SK-N-MC (cell line): ENCODE results near the gene DNAAF8.

ENCODE experiments used
- DNase-seq: peaks from one replicate; pipeline ENCODE4 v3.0.0-alpha.2; 2011; ENCODE audit warnings: low read depth, low spot score
- H3K27ac ChIP-seq: fragments of 200-600 bp; sonication (generic); 2 replicates; pipeline ENCODE4 v1.5.1; 2016; ENCODE audit warnings: mixed run types
- H3K36me3 ChIP-seq: fragments of 200-600 bp; sonication (generic); 2 replicates; pipeline ENCODE4 v1.6.1; 2017; ENCODE audit warnings: antibody characterized with exemption, low read length, mixed read lengths; ENCODE audit not compliant: insufficient read depth
- H3K4me3 ChIP-seq: fragments of 200-600 bp; sonication (generic); 2 replicates; pipeline ENCODE4 v1.5.1; 2016
- H3K9ac ChIP-seq: fragments of 200-600 bp; sonication (generic); 2 replicates; pipeline ENCODE4 v1.8.0; 2017; ENCODE audit warnings: mixed run types, mixed read lengths; ENCODE audit not compliant: insufficient read length
- H3K9me3 ChIP-seq: fragments of 200-600 bp; sonication (generic); 2 replicates; pipeline ENCODE4 v1.6.1; 2017; ENCODE audit warnings: low read depth, mild to moderate bottlenecking, antibody characterized with exemption, low read length, moderate library complexity, mixed read lengths
- EZH2 ChIP-seq: fragments of 200-600 bp; sonication (generic); IDR thresholded peaks from one replicate; pipeline ENCODE4 v1.6.1; 2017; ENCODE audit warnings: antibody characterized with exemption
- FOXP2 ChIP-seq: optimal IDR thresholded peaks from 2 replicates; pipeline ENCODE3; 2011; ENCODE audit warnings: mild to moderate bottlenecking, moderate library complexity; ENCODE audit not compliant: insufficient read depth; ENCODE audit errors: extremely low read length, control extremely low read depth
- POLR2AphosphoS5 ChIP-seq: IDR thresholded peaks from 2 replicates; pipeline ENCODE4 v1.6.1; 2012; ENCODE audit warnings: mild to moderate bottlenecking, low read depth, low read length, borderline replicate concordance

Gene DNAAF8

GRCh38 chr16:4698321-4699045 is 35.9 kb upstream of the DNAAF8 start:
- Histone ChIP-seq H3K9ac (no peak overlapping the region), H3K36me3 (peaks cover 22% of the 10 kb centered on the region; the same call in 1 of the 2 replicates), H3K27ac (no peak overlapping the region), H3K4me3 (no peak overlapping the region), H3K9me3 (no peaks in the 10 kb centered on the region)
- DNase-seq = no peak
- TF ChIP-seq POLR2AphosphoS5 (no peak), FOXP2 (no peak), EZH2 (no peak)

- TF ChIP-seq EZH2 (no peak), POLR2AphosphoS5 (no peak), FOXP2 (no peak)
- peaks cover 22% of the 10 kb centered on the region; the same call in 1 of the 2 replicates for H3K36me3 ChIP-seq
- H3K27ac ChIP-seq = no peak overlapping the region
- DNase-seq = no peak
- no peak overlapping the region for H3K9ac ChIP-seq
- H3K4me3 ChIP-seq = no peak overlapping the region
- no peaks in the 10 kb centered on the region for H3K9me3 ChIP-seq
These were observed 35.2 kb upstream of the DNAAF8 start for GRCh38 chr16:4699046-4699556.

GRCh38 chr16:4700380-4700996 is 33.8 kb upstream of the DNAAF8 start:
- Histone ChIP-seq H3K9me3 (no peaks in the 10 kb centered on the region), H3K27ac (no peak overlapping the region), H3K4me3 (no peak overlapping the region), H3K9ac (no peak overlapping the region), H3K36me3 (peaks cover 20% of the 10 kb centered on the region; the same call in 1 of the 2 replicates)
- no peak for DNase-seq
- TF ChIP-seq FOXP2 (no peak), EZH2 (no peak), POLR2AphosphoS5 (no peak)

- TF ChIP-seq EZH2 = no peak
- no peak for TF ChIP-seq FOXP2
- no peak for TF ChIP-seq POLR2AphosphoS5
- H3K36me3 ChIP-seq = peaks cover 20% of the 10 kb centered on the region; the same call in 1 of the 2 replicates
- no peak for DNase-seq
- no peak overlapping the region for H3K4me3 ChIP-seq
- no peak overlapping the region for H3K9ac ChIP-seq
- no peaks in the 10 kb centered on the region for H3K9me3 ChIP-seq
- H3K27ac ChIP-seq = no peak overlapping the region
These were observed 33.2 kb upstream of the DNAAF8 start for GRCh38 chr16:4700997-4701743.

- H3K9ac ChIP-seq = no peak overlapping the region
- H3K27ac ChIP-seq = no peak overlapping the region
These were observed 32.4 kb upstream of the DNAAF8 start for GRCh38 chr16:4701791-4702465.

GRCh38 chr16:4702466-4702808 is 31.9 kb upstream of the DNAAF8 start:
- TF ChIP-seq EZH2 (no peak), POLR2AphosphoS5 (no peak), FOXP2 (no peak)
- no peak overlapping the region for H3K9ac ChIP-seq
- H3K4me3 ChIP-seq = no peak overlapping the region
- H3K9me3 ChIP-seq = no peaks in the 10 kb centered on the region
- H3K36me3 ChIP-seq = peaks cover 20% of the 10 kb centered on the region; the same call in 1 of the 2 replicates
- no peak overlapping the region for H3K27ac ChIP-seq
- DNase-seq = no peak

More at GRCh38 chr16:4701791-4702465, 32.4 kb upstream of the DNAAF8 start:
- Histone ChIP-seq H3K4me3 (no peak overlapping the region), H3K9me3 (no peaks in the 10 kb centered on the region), H3K36me3 (peaks cover 20% of the 10 kb centered on the region; the same call in 1 of the 2 replicates)
- DNase-seq = no peak
- TF ChIP-seq FOXP2 (no peak), EZH2 (no peak), POLR2AphosphoS5 (no peak)

- TF ChIP-seq FOXP2 (no peak), POLR2AphosphoS5 (no peak), EZH2 (no peak)
- H3K36me3 ChIP-seq = peaks cover 14% of the 10 kb centered on the region; the same call in 1 of the 2 replicates
- no peak overlapping the region for H3K27ac ChIP-seq
- H3K9ac ChIP-seq = no peak overlapping the region
- H3K9me3 ChIP-seq = no peaks in the 10 kb centered on the region
- H3K4me3 ChIP-seq = no peak overlapping the region
- DNase-seq = no peak
These were observed 30.4 kb upstream of the DNAAF8 start for GRCh38 chr16:4703906-4704305.
